Body of pancreas (tissue), 4 donors: ENCODE measurements around the gene NEXMIF.

Source experiments
- CTCF ChIP-seq, 7 experiments: fragments of 450-650 bp in 4 of 7; fragments of 200-600 bp in 3 of 7; sonication (generic) in 3 of 7; IDR thresholded peaks; one replicate each; pipeline ENCODE4 v1.5.1; 2016 to 2019; ENCODE audit warnings: antibody characterized with exemption in 7 of 7
- POLR2A ChIP-seq, 3 donors: fragments of 450-650 bp; IDR thresholded peaks; one replicate each; pipeline ENCODE4 v1.6.1; 2016; ENCODE audit warnings: antibody characterized with exemption in 3 of 3, mild to moderate bottlenecking in 2 of 3

- TF ChIP-seq POLR2A (IDR thresholded peaks at IDR 0.05) (no peak), CTCF (IDR thresholded peaks at IDR 0.05) (no peak)
Observed at GRCh38 chrX:74853255-74853654, 72.0 kb downstream of the NEXMIF start.
